Epithelial cell of esophagus (primary cell): ENCODE measurements around the gene DNAJA3.

Experiments used
- DNase-seq: peaks from one replicate; pipeline ENCODE4 v3.0.0; 2010; ENCODE audit warnings: low read depth
- H3K4me3 ChIP-seq: 2 replicates; pipeline ENCODE4 v1.5.1; 2011; ENCODE audit warnings: mild to moderate bottlenecking, low read length, control low read depth
- TF ChIP-seq, protein P1 (sequence below): IDR thresholded peaks from 2 replicates; pipeline ENCODE4 v1.5.1; 2011; ENCODE audit warnings: low read depth, mild to moderate bottlenecking, low read length, control low read depth, inconsistent platforms; ENCODE audit not compliant: insufficient read depth; ENCODE audit errors: missing control alignments

Gene DNAJA3

DNA sequence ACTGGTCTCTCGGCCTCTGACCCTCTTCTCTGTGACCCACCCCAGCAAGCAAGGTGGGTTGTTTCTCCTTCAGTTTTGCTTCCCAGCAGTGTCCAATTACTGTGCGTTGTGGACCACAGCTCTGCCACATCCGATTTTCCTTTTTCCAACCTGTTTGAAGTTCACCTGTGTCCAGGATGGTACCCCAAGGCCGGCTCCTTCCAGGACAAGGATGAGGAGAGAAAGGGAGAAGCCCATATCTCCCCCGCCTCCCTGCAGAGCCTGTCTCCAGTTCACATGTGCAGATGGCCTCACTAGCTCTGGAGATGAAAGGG lies 35.2 kb downstream of the DNAJA3 start:
- no peak for DNase-seq
- H3K4me3 ChIP-seq: no peak overlapping the region

DNA sequence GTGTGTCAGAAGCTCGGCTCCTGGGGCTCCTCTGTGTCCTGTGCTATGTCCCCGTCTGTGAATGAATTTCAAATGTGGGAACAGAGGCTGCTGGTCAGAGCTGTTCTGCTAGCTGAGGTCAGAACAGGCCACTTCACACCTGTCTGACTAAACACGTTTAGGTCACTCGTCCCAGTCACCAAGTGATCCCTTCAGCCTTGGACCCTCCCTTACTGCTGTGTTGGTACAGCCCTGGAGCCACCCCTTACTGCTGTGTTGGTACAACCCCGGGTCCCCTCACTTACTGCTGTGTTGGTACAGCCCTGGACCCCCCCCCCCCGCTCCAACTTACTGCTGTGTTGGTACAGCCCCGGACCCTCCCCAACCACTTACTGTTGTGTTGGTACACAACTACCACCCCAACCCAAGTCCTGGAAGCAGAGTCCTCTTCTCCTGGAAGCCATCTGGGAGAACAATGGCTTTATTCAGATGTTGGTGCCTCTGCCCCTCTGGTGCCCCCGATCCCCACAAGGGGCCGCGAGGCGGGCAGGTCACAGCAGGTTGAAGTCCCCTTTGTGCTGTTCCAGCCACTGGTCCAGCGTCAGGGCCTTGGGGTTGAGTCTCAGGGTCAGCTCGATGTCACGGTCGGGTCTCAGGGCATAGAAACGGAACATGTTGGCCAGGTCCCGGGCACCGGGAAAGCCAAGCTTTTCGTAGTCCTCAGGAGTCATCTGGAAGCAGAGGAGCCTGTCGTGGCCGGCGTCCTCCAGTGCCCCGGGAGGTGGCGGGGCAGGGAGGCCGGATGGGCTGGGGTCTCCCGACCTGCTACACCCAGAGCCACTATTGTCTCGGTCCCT lies 35.8 kb downstream of the DNAJA3 start:
- DNase-seq: no peak
- no peak overlapping the region for H3K4me3 ChIP-seq
- TF ChIP-seq, protein P1, sequence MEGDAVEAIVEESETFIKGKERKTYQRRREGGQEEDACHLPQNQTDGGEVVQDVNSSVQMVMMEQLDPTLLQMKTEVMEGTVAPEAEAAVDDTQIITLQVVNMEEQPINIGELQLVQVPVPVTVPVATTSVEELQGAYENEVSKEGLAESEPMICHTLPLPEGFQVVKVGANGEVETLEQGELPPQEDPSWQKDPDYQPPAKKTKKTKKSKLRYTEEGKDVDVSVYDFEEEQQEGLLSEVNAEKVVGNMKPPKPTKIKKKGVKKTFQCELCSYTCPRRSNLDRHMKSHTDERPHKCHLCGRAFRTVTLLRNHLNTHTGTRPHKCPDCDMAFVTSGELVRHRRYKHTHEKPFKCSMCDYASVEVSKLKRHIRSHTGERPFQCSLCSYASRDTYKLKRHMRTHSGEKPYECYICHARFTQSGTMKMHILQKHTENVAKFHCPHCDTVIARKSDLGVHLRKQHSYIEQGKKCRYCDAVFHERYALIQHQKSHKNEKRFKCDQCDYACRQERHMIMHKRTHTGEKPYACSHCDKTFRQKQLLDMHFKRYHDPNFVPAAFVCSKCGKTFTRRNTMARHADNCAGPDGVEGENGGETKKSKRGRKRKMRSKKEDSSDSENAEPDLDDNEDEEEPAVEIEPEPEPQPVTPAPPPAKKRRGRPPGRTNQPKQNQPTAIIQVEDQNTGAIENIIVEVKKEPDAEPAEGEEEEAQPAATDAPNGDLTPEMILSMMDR: no peak

More for the DNA sequence above, 35.2 kb downstream of the DNAJA3 start:
- TF ChIP-seq, protein P1: no peak

DNA sequence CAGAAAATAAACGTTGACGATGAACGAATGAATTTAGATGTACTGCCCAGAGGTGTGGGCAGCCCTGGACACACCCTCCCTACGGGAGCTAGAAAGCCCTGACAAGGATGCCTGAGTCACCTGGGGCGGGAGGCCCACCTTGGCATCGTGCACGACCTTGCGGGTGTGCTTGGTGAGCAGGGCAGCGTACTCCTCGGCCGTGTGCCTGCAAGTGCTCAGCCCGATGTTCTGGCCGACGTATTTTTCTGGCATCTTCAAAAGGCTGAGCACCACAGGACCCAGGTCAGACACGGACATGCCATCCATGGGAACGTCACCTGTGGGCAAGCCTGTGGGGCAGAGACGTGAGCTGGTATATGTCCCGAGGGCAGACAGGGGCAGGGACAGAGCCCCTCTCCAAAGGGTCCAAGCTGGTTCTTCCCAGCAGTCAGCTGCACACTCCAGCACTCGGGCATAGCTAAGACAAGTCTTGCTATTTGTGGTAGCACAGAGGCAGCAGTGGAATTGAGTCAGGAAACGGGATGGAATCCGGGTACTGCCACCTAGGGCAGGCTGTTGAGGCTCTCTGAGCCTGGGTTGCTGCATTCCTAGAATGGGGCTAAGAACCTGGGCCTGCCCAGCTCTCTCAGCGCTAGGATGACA lies 38.0 kb downstream of the DNAJA3 start:
- TF ChIP-seq, protein P1: no peak
- no peak overlapping the region for H3K4me3 ChIP-seq
- peak; percentile 47 for DNase-seq

DNA sequence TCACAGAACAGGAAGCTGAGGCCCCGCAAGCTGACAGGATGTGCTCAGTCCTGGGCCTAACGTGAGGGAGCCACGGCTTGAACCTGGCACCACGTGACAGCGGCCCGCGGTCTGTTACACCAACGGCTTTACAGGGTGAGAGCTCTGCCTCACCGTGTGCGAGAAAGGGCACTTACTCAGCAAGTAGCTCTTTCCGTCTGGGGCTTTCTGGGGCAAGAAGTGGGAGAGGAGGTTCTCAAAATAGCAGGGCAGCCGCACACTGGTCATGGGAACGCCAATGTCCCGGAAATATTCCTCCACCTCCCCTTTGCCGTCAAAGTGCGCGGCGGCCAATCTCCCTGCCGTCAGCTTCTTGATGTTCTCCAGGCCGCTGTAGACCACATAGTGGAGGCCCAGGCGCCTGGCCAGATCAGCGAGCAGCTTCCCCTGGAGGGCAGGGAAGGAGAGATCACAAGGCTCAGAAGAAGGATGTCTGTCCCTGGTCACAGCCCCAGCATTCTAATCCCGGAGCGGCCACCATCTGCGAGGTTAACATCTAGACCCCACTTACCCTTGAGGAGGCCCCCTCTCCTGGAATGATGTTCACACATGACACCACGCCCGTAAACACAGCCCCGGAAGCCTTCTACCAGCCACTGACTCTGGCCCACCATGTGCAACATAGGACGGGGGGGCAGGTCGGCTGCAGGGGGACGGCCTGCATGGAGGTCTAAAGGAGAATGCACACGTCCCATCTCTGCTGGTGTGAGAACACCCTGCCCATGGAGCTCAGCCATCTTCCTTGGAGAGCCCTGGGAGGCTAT lies 40.5 kb downstream of the DNAJA3 start:
- TF ChIP-seq, protein P1: no peak
- DNase-seq: no peak
- no peak overlapping the region for H3K4me3 ChIP-seq

DNA sequence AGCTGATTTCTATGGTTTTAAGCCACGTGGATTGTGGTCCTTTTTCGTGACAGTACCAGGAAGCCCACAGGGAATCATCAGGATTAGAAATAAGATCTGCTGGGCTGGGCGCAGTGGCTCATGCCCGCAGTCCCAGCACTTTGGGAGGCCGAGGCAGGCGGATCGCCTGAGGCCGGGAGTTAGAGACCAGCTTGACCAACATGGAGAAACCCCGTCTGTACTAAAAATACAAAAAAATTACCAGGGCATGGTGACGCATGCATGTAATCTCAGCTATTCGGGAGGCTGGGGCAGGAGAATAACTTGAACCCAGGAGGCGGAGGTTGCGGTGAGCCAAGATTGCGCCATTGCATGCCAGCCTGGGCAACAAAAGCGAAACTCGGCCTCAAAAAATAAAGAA lies 42.2 kb downstream of the DNAJA3 start:
- no peak for DNase-seq
- TF ChIP-seq, protein P1: no peak
- H3K4me3 ChIP-seq: no peak overlapping the region

DNA sequence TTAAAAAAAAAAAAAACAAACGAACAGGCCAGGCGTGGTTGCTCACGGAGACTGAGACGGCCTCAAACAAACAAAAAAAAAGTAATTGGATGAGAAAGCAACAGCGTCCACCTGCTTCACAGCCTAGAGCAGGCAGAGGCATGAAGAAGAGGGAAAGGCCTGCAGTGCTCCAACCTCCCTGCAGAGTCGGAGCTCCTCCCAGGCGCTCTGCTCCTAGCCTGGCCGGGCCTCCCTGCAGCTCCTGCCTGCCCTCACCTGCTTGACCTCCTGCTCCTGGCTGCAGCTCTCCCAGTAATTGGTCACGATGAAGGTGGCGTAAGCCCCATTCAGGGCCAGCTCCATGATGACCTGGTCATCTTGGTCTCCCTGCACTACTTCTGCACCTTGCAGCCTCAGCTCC lies 43.3 kb downstream of the DNAJA3 start:
- TF ChIP-seq, protein P1: no peak
- DNase-seq: no peak
- H3K4me3 ChIP-seq: no peak overlapping the region
